Activated CD8-positive, alpha-beta memory T cell treated with anti-CD3 and anti-CD28 coated beads, Interleukin-2, amount 50 U/mL, for 48 hours (primary cell): ENCODE results near the gene PCBP3.
"Not testable (repeated sequence)": the region's sequence is repeated elsewhere in the genome, so short reads cannot be mapped to it uniquely, and the experiment has no call there.

Experiments
- DNase-seq: peaks from one replicate; pipeline ENCODE4 v3.0.0-alpha.2; 2020

PCBP3 gene

GRCh38 chr21:45974073-45975019 lies 330.8 kb downstream of the PCBP3 start:
- peak; percentile 76 for DNase-seq

- peak; percentile 54 for DNase-seq
Observed at GRCh38 chr21:45975020-45975666, 331.6 kb downstream of the PCBP3 start.

- DNase-seq, result not testable (repeated sequence)
Observed at GRCh38 chr21:45975667-45976409, 332.3 kb downstream of the PCBP3 start.

- no peak for DNase-seq
Observed at GRCh38 chr21:45976701-45977311, 333.3 kb downstream of the PCBP3 start.

GRCh38 chr21:45977396-45977795 lies 333.9 kb downstream of the PCBP3 start:
- DNase-seq, result peak; percentile 51

GRCh38 chr21:45979141-45979631 lies 335.7 kb downstream of the PCBP3 start:
- DNase-seq, result peak; percentile 66

GRCh38 chr21:45979651-45980050 lies 336.1 kb downstream of the PCBP3 start:
- no peak for DNase-seq

- DNase-seq, result no peak
Observed at GRCh38 chr21:45980271-45980670, 336.7 kb downstream of the PCBP3 start.

- DNase-seq, result no peak
Observed at GRCh38 chr21:45980697-45981096, 337.2 kb downstream of the PCBP3 start.

GRCh38 chr21:45981151-45982091 lies 337.9 kb downstream of the PCBP3 start, which contains the start of gene COL6A1:
TSS of gene COL6A1 (plus strand) at chr21:45981770. CDS start at chr21:45981851, 81 bp downstream.
- peak; percentile 79 for DNase-seq

GRCh38 chr21:45982092-45982757 lies 338.7 kb downstream of the PCBP3 start:
- DNase-seq, result peak; percentile 61

GRCh38 chr21:45982758-45983648 lies 339.5 kb downstream of the PCBP3 start:
- no peak for DNase-seq

- no peak for DNase-seq
Observed at GRCh38 chr21:45983649-45983965, 340.1 kb downstream of the PCBP3 start.

GRCh38 chr21:45983981-45984551 lies 340.5 kb downstream of the PCBP3 start:
- DNase-seq, result no peak

- DNase-seq, result no peak
Observed at GRCh38 chr21:45984584-45985095, 341.1 kb downstream of the PCBP3 start.

GRCh38 chr21:45985471-45986315 lies 342.2 kb downstream of the PCBP3 start:
- no peak for DNase-seq

- DNase-seq, result no peak
Observed at GRCh38 chr21:45986316-45987051, 343.0 kb downstream of the PCBP3 start.
